Calu3 (cell line): ENCODE data around the gene GIPC1. TPM values are rescaled to one million over a fixed set of nuclear protein-coding genes. Genes with fewer than 3 reads are reported as not detected.

Experiments used
- BruUV-seq: library from RNA; stranded (reverse); fragments of 400-500 nt; replicated peaks from 2 replicates; lab custom pipeline; 2021; lab: Mats Ljungman, UMichigan
- CTCF ChIA-PET: fragments of 300-600 bp; sonication (Branson Sonifier 250); formaldehyde crosslinking; loops from one replicate; lab custom pipeline; 2022; ENCODE audit warnings: antibody characterized with exemption; lab: Charles Lee
- DNase-seq: peaks from one replicate; pipeline ENCODE4 v3.0.0; 2022
- H3K27ac Mint-ChIP-seq: one replicate; pipeline ENCODE4 v1.8.0; 2022; ENCODE audit warnings: mixed read lengths; ENCODE audit not compliant: unreplicated experiment
- H3K27me3 Mint-ChIP-seq: one replicate; pipeline ENCODE4 v1.8.0; 2022; ENCODE audit warnings: mixed read lengths; ENCODE audit not compliant: unreplicated experiment
- H3K36me3 Mint-ChIP-seq: one replicate; pipeline ENCODE4 v1.8.0; 2022; ENCODE audit warnings: mild to moderate bottlenecking, moderate library complexity, mixed read lengths; ENCODE audit not compliant: insufficient read depth, unreplicated experiment
- H3K4me1 Mint-ChIP-seq: one replicate; pipeline ENCODE4 v1.8.0; 2022; ENCODE audit warnings: mild to moderate bottlenecking, low read depth, mixed read lengths; ENCODE audit not compliant: unreplicated experiment
- H3K4me3 Mint-ChIP-seq: one replicate; pipeline ENCODE4 v1.8.0; 2022; ENCODE audit warnings: mild to moderate bottlenecking, low read depth, moderate library complexity, mixed read lengths; ENCODE audit not compliant: unreplicated experiment
- H3K9me3 Mint-ChIP-seq: one replicate; pipeline ENCODE4 v1.8.0; 2022; ENCODE audit warnings: low read depth, mixed read lengths; ENCODE audit not compliant: unreplicated experiment
- intact Hi-C: fragments of 100-400 bp; cut with micrococcal nuclease; formaldehyde crosslinking; loops from one replicate; pipeline ENCODE4 v1.10.0; 2022; ENCODE audit not compliant: unreplicated experiment
- total RNA-seq: library from RNA; stranded (reverse); gene quantifications from 2 replicates; pipeline ENCODE4 v1.2.3, GENCODE V29; 2022
- TF ChIP-seq, protein P1 (sequence below): fragments of 200-600 bp; IDR thresholded peaks from one replicate; pipeline ENCODE4 v1.8.0; 2022; ENCODE audit warnings: antibody characterized with exemption; ENCODE audit not compliant: unreplicated experiment

GIPC1 gene
- total RNA-seq, 1 experiment from 2014 or later, result 139 TPM

DNA sequence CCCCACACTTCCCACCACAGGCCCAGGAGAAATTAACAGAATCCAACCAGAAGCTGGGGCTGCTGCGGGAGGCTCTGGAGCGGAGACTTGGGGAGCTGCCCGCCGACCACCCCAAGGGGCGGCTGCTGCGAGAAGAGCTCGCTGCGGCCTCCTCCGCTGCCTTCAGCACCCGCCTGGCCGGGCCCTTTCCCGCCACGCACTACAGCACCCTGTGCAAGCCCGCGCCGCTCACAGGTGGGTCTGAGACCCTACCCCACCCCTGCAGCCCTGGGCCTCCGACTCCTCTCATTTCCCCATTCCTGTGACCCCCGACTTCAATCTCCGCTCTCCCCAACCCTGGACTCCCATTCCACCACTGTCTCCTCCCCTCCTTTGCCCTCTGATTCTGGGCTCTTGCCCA lies 45.1 kb downstream of the GIPC1 start:
- H3K36me3 Mint-ChIP-seq, result peaks cover 44% of the 10 kb centered on the region
- CTCF ChIA-PET, result interaction anchor here (0.6 kb wide), 1 partner anchor 17 kb away, joined by 4 read pairs; no protein-coding TSS in a partner anchor
- no TSS peak for BruUV-seq
- H3K4me3 Mint-ChIP-seq, result no peak overlapping the region
- no peak overlapping the region for H3K27ac Mint-ChIP-seq
- H3K9me3 Mint-ChIP-seq, result no peaks in the 10 kb centered on the region
- no peaks in the 10 kb centered on the region for H3K27me3 Mint-ChIP-seq
- TF ChIP-seq, protein P1, sequence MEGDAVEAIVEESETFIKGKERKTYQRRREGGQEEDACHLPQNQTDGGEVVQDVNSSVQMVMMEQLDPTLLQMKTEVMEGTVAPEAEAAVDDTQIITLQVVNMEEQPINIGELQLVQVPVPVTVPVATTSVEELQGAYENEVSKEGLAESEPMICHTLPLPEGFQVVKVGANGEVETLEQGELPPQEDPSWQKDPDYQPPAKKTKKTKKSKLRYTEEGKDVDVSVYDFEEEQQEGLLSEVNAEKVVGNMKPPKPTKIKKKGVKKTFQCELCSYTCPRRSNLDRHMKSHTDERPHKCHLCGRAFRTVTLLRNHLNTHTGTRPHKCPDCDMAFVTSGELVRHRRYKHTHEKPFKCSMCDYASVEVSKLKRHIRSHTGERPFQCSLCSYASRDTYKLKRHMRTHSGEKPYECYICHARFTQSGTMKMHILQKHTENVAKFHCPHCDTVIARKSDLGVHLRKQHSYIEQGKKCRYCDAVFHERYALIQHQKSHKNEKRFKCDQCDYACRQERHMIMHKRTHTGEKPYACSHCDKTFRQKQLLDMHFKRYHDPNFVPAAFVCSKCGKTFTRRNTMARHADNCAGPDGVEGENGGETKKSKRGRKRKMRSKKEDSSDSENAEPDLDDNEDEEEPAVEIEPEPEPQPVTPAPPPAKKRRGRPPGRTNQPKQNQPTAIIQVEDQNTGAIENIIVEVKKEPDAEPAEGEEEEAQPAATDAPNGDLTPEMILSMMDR, result no peak
- H3K4me1 Mint-ChIP-seq, result no peaks in the 10 kb centered on the region
- intact Hi-C loops, result no loop called here
- no peak for DNase-seq

DNA sequence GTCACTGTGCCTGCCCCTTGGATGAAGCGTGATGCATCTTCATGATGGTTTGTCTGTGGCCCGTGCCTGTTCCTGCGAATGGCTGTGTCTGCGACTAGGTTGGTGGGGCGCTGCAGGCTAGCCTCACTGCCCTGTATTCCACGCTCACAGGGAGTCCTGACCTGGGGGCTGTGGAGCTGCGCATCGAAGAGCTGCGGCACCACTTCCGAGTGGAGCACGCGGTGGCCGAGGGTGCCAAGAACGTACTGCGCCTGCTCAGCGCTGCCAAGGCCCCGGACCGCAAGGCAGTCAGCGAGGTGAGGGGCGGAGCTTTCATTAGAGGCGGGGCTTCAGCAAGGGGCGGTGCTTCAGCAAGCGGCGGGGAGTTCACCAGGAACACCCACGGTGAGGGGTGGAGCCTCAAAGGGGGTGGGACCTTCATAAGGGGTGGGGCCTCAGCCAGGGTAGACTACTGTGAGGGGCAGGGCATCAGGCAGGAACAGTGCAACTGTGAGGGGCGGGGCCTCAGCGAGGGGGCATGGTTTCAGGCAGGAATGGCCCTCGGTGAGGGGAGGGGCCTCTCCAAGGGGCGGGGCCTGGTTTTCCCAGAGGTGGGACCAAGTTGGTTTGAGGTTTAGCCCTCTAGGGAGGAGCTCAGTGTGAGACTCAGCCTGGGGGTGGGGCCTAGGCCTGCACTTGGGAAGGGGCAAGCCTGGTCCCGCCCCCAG lies 45.6 kb downstream of the GIPC1 start:
- BruUV-seq, result no TSS peak
- intact Hi-C loops, result no loop called here
- DNase-seq, result peak; percentile 52
- Mint-ChIP-seq H3K9me3 (no peaks in the 10 kb centered on the region), H3K4me3 (no peak overlapping the region), H3K4me1 (no peaks in the 10 kb centered on the region), H3K27ac (no peak overlapping the region), H3K36me3 (peaks cover 38% of the 10 kb centered on the region), H3K27me3 (no peaks in the 10 kb centered on the region)
- CTCF ChIA-PET, result interaction anchor here (0.6 kb wide), 1 partner anchor 17 kb away, joined by 4 read pairs; no protein-coding TSS in a partner anchor
- TF ChIP-seq, protein P1, result no peak

DNA sequence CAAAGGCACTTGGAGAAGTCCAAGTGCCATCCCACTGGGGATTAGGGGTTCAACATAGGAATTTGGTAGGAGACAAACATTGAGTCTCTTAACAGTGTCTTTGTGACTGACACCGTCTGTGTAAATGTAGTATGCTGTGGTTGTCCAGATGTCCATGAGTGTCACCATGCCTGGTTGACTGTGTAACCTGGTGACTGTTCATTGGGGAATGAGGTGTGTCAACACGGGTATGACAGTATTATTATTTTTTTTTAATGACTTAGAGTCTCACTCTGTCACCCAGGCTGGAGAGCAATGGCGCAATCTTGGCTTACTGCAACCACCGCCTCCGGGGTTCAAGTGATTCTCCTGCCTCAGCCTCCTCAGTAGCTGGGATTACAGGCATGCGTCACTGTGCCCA lies 46.6 kb downstream of the GIPC1 start:
- H3K36me3 Mint-ChIP-seq, result peaks cover 33% of the 10 kb centered on the region
- no peaks in the 10 kb centered on the region for H3K4me1 Mint-ChIP-seq
- CTCF ChIA-PET, result no interaction called here
- no peaks in the 10 kb centered on the region for H3K27me3 Mint-ChIP-seq
- intact Hi-C loops, result no loop called here
- no peak for DNase-seq
- no peak overlapping the region for H3K4me3 Mint-ChIP-seq
- H3K9me3 Mint-ChIP-seq, result no peaks in the 10 kb centered on the region
- H3K27ac Mint-ChIP-seq, result no peak overlapping the region
- BruUV-seq, result no TSS peak
- TF ChIP-seq, protein P1, result no peak

DNA sequence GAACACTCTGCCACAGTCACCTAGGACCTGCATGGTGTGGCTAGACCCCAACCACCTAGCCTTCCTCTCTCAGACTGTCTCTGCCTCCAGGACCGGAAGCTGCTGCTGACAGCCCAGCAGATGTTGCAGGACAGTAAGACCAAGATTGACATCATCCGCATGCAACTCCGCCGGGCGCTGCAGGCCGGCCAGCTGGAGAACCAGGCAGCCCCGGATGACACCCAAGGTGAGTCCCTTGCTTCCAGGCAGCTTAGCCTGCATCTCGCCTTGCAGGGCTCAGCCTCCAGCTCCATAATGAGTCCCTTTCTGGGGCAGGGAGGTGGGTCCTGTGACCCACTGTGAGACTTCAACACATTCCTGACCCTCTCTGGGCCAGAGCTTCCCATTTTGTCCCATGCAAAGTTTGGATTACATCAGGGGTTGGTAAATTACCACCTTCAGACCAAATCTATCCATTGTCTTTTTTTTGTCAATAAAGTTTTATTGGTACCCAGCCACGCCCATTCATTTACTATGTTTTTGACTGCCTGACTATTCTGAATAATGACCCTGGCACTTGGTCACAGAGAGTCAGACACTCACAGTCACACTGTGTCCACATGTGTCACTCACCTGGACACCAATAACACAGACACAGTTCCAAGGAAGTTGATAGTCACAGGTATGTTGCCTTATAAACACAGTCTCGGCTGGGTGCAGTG lies 49.4 kb downstream of the GIPC1 start:
- CTCF ChIA-PET, result no interaction called here
- TF ChIP-seq, protein P1, result no peak
- Mint-ChIP-seq H3K4me1 (no peaks in the 10 kb centered on the region), H3K9me3 (no peaks in the 10 kb centered on the region), H3K27ac (no peak overlapping the region), H3K27me3 (no peaks in the 10 kb centered on the region), H3K4me3 (no peak overlapping the region), H3K36me3 (peaks cover 33% of the 10 kb centered on the region)
- no peak for DNase-seq
- no TSS peak for BruUV-seq
- intact Hi-C loops, result no loop called here
